Activated CD8-positive, alpha-beta memory T cell treated with anti-CD3 and anti-CD28 coated beads, Interleukin-2, amount 50 U/mL, for 24 hours (primary cell): ENCODE results near the gene C1GALT1C1L.
"Not testable (repeated sequence)": the region's sequence is repeated elsewhere in the genome, so short reads cannot be mapped to it uniquely, and the experiment has no call there.

Source experiments
- DNase-seq: peaks from one replicate; pipeline ENCODE4 v3.0.0-alpha.2; 2020; ENCODE audit errors: extremely low read depth

The C1GALT1C1L gene

GRCh38 chr2:43676322-43677050, at the start of gene C1GALT1C1L:
Gene C1GALT1C1L (minus strand): TSS chr2:43676429. CDS start chr2:43676322, 107 bp downstream.
- DNase-seq, result no peak

DNA sequence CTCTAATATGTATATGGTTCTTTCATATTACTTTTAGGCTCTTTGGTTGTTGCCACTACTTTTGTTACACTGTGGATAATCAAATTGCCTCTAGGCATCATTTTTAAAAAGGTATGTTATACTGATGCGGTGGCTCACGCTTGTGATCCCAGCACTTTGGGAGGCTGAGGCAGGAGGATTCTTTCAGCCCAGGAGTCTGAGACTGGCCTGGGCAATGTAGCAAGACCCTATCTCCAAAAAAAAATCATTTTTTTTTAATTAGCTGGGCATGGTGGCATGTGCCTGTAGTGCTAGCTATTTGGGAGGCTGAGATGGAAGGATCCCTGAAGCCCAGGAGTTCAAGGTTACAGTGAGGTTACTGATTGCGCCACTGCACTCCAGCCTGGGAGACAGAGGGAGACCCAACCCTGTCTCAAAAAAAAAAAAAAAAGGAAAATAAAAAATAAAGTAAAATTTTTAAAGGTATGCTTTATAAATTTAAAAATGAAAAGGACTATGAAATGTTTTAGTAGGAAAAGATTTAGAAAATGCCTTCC, 49.5 kb upstream of the C1GALT1C1L start:
- DNase-seq, result no peak

- DNase-seq, result no peak
Observed at GRCh38 chr2:43724728-43725526, 48.7 kb upstream of the C1GALT1C1L start.

GRCh38 chr2:43718530-43719124, 42.4 kb upstream of the C1GALT1C1L start:
- DNase-seq, result no peak

DNA sequence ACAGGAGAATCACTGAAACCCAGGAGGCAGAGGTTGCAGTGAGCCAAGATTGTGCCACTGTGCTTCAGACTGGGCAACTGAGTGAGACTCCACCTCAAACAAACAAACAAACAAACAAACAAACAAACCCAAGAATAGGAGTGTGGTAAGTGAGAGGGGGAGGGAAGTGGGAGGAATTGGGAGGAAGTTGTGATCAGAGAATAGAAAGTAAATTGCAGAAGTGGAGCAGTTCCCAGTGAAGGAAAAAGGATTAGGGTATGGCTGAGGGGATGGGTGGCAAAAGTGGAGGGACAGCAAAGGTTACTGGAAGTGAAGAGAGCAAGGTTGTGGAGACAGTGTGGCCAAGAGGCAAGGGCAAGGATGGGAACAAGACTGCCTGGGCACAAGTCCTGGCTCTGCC, 41.1 kb upstream of the C1GALT1C1L start:
- no peak for DNase-seq

- DNase-seq, result no peak
Observed at GRCh38 chr2:43715300-43716098, 39.3 kb upstream of the C1GALT1C1L start.

GRCh38 chr2:43714164-43714563, 37.9 kb upstream of the C1GALT1C1L start:
- DNase-seq, result no peak

- DNase-seq, result no peak
Observed at GRCh38 chr2:43710866-43711265, 34.6 kb upstream of the C1GALT1C1L start.

GRCh38 chr2:43708891-43709290, 32.7 kb upstream of the C1GALT1C1L start:
- DNase-seq, result no peak

DNA sequence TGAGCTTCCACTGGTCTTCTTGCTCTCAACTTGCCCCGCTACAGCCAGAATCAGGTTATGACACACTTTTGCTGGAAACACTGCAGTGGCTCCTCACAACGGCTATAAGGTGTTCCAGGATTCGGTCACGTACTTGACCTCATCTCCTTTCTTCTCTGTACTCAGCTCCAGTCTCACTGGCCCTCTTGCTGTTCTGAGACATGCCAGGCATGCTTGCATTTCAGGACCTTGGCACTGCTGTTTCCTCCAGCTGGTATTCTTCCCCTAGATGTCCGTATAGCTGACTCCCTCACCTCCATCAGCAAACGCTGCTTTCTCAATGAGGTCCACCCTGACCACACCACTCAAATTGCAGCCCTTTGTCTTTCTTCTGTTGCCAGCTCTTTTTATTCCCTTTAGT, 31.9 kb upstream of the C1GALT1C1L start:
- no peak for DNase-seq

DNA sequence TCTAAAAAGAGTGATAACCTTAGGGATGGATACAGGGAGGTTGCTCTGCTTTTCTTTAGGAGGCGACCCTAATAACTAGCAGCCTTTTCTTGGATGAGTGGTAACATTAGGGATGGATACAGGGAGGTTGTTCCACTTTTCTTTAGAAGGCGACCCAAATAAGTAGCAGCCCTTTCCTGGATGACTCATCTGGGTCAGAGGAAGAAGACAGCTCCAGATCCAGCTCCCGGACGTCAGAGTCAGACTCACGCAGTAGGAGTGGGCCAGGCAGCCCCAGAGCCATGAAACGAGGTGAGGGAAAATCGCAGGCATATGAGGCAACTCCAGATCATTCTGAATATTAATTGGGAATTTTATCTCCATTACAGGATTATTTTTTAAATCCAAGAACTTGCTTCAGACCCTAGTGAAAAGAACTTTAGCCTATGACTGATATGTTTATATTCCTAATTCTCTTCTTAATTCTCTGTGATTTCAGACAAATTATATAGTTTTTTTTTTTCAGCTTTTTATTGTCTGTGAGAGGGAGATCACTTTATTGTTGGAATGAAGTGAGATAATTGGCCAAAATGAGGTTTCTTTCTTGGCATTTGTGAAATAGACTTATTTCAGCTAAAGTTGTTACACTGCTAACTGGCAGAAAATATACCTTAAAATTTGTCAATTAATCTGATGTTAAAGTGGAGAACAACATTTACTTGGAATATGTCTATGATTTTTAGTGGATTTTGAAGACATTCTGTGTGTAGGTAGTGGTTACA, 31.2 kb upstream of the C1GALT1C1L start:
- DNase-seq, result no peak

DNA sequence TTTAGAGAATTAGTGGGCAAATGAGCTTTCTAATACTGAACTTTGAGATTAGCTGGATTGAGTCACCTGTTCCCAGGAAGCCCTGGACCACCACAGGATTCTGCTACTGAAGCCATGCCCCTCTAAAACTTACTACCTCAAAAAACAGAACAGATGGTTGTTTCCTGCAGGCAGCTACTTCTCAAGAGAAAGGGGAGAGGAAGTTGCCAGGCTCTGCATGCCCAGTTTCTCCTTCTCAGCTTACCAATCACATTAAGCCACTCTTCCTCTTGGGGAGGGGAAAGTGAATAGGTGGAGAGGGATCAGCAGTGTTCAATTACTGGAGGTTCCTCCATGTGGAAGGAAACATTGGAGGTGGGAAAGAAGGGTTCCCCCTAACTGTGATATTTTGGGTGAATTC, 24.9 kb upstream of the C1GALT1C1L start:
- DNase-seq, result no peak

DNA sequence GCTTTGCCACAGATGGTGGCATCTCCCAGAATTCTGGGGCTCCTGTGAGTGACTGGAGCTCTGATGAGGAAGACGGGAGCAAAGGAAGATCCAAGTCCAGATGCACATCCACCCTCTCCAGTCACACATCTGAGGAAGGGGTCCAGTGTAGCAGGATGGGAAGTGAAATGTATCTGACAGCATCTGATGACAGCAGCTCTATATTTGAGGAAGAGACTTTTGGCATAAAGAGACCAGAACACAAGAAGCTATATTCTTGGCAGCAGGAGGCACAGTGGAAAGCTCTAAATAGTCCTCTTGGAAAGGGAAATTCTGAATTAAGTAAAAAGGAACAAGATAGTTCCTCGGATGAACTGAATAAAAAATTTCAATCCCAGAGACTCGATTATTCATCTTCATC, 23.5 kb upstream of the C1GALT1C1L start:
- DNase-seq, result no peak

DNA sequence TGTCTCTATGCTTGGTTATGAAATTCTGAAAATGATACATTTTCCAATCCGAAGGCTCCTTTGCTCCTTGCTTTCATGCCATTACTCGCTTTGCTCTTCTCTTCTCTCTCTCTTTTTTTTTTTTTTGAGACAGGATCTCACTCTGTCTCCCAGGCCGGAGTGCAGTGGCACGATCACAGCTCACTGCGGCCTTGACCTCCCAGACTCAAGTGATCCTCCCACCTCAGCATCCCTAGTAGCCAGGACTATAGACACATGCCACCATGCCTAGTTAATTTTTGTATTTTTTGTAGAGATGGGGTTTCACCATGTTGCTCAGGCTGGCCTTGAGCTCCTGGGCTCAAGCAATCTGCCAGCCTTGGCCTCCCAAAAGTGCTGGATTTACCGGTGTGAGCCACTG, 21.9 kb upstream of the C1GALT1C1L start:
- not testable (repeated sequence) for DNase-seq

GRCh38 chr2:43692428-43692994, 16.3 kb upstream of the C1GALT1C1L start:
- no peak for DNase-seq

GRCh38 chr2:43689999-43690398, 13.8 kb upstream of the C1GALT1C1L start:
- no peak for DNase-seq

DNA sequence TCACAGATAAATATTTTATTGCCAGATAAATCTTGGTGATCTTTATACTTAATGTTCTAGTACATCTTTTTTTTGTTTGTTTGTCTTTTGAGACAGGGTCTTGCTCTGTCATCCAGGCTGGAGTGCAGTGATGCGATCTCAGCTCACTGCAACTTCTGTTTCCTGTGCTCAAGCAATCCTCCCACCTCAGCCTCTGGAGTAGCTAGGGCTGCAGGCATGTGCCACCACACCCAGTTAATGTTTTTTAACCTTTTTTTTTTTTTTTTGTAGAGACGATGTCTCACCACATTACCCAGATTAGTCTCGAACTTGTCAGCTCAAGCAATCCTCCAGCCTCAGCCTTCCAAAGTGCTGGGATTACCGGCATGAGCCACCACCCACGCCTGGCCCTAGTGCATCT, 9.1 kb upstream of the C1GALT1C1L start:
- no peak for DNase-seq

GRCh38 chr2:43677783-43678182, 1.6 kb upstream of the C1GALT1C1L start:
- not testable (repeated sequence) for DNase-seq

DNA sequence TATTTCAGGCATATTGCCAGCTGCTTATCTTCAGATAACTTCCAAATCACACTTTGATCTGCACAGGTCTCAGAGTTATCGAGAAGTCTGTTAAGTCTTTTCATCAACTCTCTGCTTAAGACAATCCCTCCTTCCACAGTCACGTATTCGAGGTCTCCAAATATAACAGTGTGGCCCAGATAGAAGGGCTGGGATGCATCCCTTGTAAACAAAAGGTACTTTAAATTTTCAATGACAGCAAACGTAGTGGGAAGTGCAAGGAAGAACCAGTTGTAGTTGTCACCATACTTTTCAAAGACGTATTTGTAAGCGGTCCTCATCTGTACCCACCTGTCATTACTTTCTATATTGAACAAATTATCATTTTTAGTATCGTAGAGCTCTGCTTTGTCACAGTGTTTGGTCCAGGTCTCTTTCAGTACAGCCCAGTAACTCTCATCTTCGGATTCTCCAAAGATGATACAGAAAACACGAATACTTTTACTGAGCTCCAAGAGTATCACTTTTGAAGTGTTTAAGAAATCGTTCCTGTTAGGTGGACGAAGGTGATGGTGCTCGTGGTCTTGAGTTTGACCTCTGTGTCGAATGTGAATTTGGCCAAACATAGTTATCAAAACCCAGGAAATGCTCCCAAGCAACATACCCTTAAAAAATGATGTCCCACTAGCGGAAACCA, 445 bp downstream of the C1GALT1C1L start:
- no peak for DNase-seq

DNA sequence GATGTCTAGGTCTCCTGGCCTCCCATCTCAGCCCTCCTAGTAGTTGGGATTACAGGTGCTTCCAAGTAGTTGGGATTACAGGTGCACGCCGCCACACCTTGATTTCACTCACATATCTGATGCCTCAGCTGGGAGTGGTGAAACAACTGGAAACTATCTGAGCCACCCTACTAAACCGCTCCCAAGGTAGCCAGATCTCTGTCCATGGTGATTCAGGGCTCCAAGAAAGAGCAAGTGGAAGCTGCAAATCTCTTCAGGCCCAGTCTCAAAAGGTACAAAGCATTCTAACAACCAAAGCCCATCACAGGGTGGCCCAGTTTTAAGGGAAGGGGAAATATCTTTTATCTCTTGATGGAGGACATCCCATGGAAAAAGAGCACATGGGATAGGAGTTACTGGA, 19.0 kb downstream of the C1GALT1C1L start:
- no peak for DNase-seq
